Measurements from ENCODE around the gene DPYSL3. TPM values are rescaled to one million over a fixed set of nuclear protein-coding genes. Genes with fewer than 3 reads are reported as not detected.
A peak's percentile ranks its signal among the peaks of the same experiment; 100 is the strongest.

DPYSL3 gene
- total RNA-seq, 1 experiment from 2014 or later: 24.8 TPM

GRCh38 chr5:147483961-147484707 is 25.7 kb downstream of the DPYSL3 start:
- no peak for TF ChIP-seq CTCF (conservative IDR thresholded peaks at IDR 0.05; ENCODE audit: low read depth, low read length)
- TF ChIP-seq EZH2 (IDR thresholded peaks at IDR 0.05; ENCODE audit: borderline replicate concordance, low read depth, low read length, poor library complexity, severe bottlenecking): no peak
- intact Hi-C loops (cut with micrococcal nuclease; ENCODE audit: unreplicated experiment): no loop called here
- H3K4me3 ChIP-seq (ENCODE audit: low read depth, low read length, poor library complexity, severe bottlenecking): no peak overlapping the region
- H3K27ac ChIP-seq (ENCODE audit: low read depth, low read length, poor library complexity, severe bottlenecking): peak overlapping the region; percentile 21
- DNase-seq (ENCODE audit: low spot score): peak; percentile 76
- no peaks in the 10 kb centered on the region for H3K27me3 ChIP-seq (replicated peaks; ENCODE audit: insufficient read depth, low read depth, low read length, poor library complexity)
- no peaks in the 10 kb centered on the region for H3K9me3 ChIP-seq (ENCODE audit: low read depth, low read length, poor library complexity, severe bottlenecking)
- CTCF ChIA-PET: no interaction called here
- H3K36me3 ChIP-seq (ENCODE audit: insufficient read depth, low read length, poor library complexity, severe bottlenecking): no peaks in the 10 kb centered on the region
- H3K4me1 ChIP-seq (ENCODE audit: insufficient read depth, low read length, poor library complexity, severe bottlenecking): peaks cover 28% of the 10 kb centered on the region
- no TSS peak for BruUV-seq (replicated peaks)
- POLR2A ChIA-PET (ENCODE audit: low non-redundant PET): no interaction called here

DNA sequence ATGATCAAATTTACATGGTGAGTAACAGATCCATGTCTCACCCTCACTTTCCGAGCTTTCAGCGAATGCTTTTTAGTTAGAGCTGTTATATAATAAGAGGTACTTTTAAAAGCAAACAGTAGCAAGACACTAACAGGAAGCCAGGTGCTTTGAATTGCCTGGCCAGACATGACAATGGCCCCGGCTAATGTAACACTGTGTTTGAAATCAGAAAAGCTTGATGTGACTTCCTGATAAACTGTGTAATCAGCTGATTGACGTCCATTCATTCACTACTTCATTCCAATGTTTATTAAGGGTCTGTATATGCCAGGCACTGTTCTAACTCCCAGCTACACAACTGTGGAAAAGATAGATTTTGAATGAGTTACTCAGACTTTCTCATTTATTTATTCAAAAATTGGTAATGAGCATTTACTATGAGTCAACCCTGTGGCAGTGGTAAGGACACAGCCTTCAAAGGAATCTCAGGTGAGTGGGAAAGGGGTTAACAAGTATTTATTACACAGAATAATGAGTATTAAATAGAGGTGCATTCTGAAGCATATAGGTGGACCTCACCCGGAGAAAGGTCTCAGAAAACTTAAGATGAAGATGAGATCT is 26.6 kb downstream of the DPYSL3 start:
- no peak overlapping the region for H3K4me3 ChIP-seq (ENCODE audit: low read depth, low read length, poor library complexity, severe bottlenecking)
- H3K27me3 ChIP-seq (replicated peaks; ENCODE audit: insufficient read depth, low read depth, low read length, poor library complexity): no peaks in the 10 kb centered on the region
- H3K9me3 ChIP-seq (ENCODE audit: low read depth, low read length, poor library complexity, severe bottlenecking): no peaks in the 10 kb centered on the region
- ChIA-PET POLR2A (ENCODE audit: low non-redundant PET) (no interaction called here), CTCF (no interaction called here)
- no peaks in the 10 kb centered on the region for H3K36me3 ChIP-seq (ENCODE audit: insufficient read depth, low read length, poor library complexity, severe bottlenecking)
- no peak for DNase-seq (ENCODE audit: low spot score)
- no peak overlapping the region for H3K27ac ChIP-seq (ENCODE audit: low read depth, low read length, poor library complexity, severe bottlenecking)
- intact Hi-C loops (cut with micrococcal nuclease; ENCODE audit: unreplicated experiment): no loop called here
- TF ChIP-seq CTCF (conservative IDR thresholded peaks at IDR 0.05; ENCODE audit: low read depth, low read length) (no peak), EZH2 (IDR thresholded peaks at IDR 0.05; ENCODE audit: borderline replicate concordance, low read depth, low read length, poor library complexity, severe bottlenecking) (no peak)
- BruUV-seq (replicated peaks): no TSS peak
- peaks cover 29% of the 10 kb centered on the region for H3K4me1 ChIP-seq (ENCODE audit: insufficient read depth, low read length, poor library complexity, severe bottlenecking)

GRCh38 chr5:147482706-147483180 is 27.1 kb downstream of the DPYSL3 start:
- no peak for TF ChIP-seq CTCF (conservative IDR thresholded peaks at IDR 0.05; ENCODE audit: low read depth, low read length)
- TF ChIP-seq EZH2 (IDR thresholded peaks at IDR 0.05; ENCODE audit: borderline replicate concordance, low read depth, low read length, poor library complexity, severe bottlenecking): no peak
- ChIA-PET CTCF (no interaction called here), POLR2A (ENCODE audit: low non-redundant PET) (no interaction called here)
- Histone ChIP-seq H3K27ac (ENCODE audit: low read depth, low read length, poor library complexity, severe bottlenecking) (no peak overlapping the region), H3K4me1 (ENCODE audit: insufficient read depth, low read length, poor library complexity, severe bottlenecking) (peaks cover 29% of the 10 kb centered on the region), H3K36me3 (ENCODE audit: insufficient read depth, low read length, poor library complexity, severe bottlenecking) (no peaks in the 10 kb centered on the region), H3K9me3 (ENCODE audit: low read depth, low read length, poor library complexity, severe bottlenecking) (no peaks in the 10 kb centered on the region), H3K27me3 (replicated peaks; ENCODE audit: insufficient read depth, low read depth, low read length, poor library complexity) (no peaks in the 10 kb centered on the region), H3K4me3 (ENCODE audit: low read depth, low read length, poor library complexity, severe bottlenecking) (no peak overlapping the region)
- no peak for DNase-seq (ENCODE audit: low spot score)
- BruUV-seq (replicated peaks): no TSS peak
- intact Hi-C loops (cut with micrococcal nuclease; ENCODE audit: unreplicated experiment): no loop called here
